ENCODE data around the gene OTOP3.

OTOP3 gene

DNA sequence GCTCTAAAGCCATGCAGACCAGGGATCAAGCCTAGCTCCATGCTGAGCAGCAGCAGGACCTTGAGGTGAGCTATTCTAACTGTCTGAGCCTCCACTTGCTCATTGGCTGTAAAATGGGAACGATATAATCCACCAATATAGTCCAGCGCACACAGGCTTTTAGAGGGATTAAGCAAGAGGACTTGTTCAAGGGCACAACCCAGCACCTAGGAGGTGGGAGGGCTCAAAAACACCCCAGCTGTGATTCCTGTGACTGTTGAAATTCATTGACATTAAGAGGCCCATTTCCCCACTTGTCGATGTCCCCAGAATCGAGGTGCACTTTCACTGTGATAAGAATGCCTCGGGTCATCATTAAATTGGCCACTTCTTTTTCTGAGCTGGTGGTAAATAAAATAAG, 16.8 kb upstream of the OTOP3 start:
- DNase-seq: no peak

GRCh38 chr17:74919440-74920305, 16.0 kb upstream of the OTOP3 start:
- DNase-seq: peak; percentile 6

GRCh38 chr17:74920306-74920620, 15.4 kb upstream of the OTOP3 start:
- DNase-seq: no peak

DNA sequence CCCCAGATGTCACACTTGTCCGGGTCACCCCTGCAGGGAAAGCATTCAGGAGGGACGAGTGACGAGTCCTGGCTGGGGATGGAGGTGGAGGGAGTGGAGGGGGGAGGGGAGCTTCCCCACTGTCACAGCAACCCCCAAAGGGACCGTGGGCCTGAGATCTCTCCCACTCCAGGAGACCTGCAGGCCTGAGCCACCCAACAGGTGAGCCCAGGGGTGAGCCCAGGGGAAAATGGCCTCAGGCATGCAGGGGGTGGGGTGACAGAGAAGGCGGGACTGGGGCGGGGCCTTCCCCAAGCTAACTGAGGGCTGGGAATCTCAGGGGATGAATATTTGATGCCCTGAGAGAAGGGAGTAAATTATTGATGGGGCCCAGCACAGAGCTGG, 15.1 kb upstream of the OTOP3 start:
- DNase-seq: no peak

DNA sequence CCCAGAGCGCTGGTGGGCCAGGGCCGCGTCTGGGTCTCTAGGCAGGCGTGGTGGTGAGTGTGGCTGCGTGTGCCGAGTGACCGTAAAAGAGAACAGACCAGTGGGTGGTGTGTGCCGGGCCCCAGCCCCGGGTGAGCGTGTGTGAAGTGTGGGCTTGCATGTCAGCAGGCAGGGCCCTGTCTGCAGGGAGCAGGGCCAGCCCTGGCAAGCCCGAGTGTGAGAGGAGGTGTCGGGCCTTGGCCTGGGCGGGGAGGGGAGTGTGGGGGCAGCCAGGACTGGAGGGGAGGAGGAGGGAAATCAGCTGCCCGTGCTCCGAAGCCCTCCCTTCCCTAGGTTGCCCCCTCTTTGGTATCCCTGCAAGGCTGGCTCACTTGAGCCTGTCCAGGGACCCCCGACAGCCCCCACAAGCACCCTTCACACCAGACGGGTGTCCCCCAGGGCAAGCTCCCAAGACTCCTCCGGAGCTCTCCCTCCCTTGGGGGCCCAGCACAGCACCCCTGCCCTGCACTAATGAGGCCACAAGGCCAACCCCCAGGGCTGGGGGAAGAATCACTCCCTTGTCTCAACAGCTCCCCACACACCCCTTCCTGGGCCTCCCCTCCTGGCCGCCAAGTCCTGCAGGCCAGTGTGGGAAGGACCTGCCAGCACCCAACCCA, 14.5 kb upstream of the OTOP3 start:
- DNase-seq: no peak

- DNase-seq: no peak
Observed at GRCh38 chr17:74921769-74922168, 13.9 kb upstream of the OTOP3 start.

- no peak for DNase-seq
Observed at GRCh38 chr17:74922172-74922571, 13.5 kb upstream of the OTOP3 start.

DNA sequence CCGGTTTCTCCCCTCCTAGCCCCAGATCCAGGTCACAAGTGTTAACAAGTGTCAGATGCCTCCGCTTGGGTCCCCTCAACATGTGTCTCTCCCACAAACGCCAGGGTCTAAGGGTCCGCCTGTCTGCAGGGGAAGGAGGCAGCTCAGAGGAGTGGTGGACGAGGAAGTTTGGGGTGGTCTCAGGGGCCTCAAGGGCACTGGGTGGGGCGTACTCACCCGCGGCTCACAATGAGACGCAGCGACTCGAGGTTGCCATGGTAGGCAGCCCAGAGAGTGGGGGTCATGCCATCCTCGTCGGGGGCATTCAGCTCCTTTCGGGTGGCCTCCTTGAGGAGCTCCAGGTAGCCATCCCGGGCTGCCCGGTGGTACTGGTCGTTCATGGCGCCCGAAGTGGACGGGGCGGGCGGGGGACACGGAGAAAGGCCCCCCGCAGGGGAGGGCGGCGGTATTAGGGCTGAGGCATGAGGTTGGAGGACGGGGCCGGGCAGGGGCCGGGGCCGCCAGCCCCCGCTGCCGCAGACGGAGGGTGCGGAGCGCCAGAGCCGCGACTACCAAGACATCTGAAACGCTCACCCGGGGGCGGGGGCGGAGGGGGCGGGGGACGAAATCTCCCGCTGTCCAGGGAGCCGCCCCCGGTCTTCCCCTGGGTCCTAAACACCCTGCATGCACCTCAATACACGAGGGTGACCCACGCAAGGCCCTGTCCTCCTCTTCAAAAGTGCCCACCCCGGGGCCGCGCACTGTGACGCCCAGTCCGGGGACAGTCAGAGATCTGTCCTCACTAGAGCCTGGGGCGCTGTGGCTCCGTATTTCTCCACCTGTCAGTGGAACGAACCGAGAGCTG, 12.8 kb upstream of the OTOP3 start, which contains the start of gene USH1G:
Gene USH1G (minus strand): TSS at position 562 of the 844 bp plus-strand sequence. CDS start 182 bp downstream, at position 380.
- no peak for DNase-seq

DNA sequence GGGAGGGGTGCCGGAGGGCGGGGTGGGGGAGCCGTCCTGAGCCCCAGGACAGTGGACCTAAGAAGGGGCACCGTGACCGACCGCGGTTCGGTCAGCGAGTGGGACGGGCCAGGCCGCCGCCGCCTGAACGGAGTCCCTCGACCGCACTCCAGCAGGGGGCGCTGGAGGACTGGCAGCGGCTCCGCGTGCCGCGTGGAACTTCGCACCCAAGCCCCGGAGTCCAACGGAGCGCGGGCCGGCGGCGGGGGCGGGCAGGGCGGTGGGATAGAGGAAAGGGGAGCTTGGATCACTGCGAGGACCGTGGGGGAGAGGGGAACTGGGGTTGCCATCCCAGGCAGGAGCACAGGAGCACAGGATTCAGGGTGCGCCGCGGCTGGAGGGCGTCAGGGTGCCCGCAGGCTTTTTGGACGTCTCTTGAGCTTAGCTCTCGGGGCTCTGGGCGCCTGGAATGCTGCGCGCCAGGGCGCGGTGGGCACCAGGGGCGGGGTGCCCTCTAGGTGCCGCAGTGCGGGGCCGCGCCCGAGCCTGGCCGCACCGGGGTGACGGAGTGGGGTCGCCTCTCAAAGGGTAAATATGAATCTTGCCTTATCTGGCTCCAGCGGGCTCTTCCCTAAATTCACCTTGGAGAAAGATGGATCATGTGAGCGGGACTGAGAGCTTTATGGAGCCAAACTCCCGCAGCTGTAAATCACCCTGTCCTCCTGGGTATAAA, 12.0 kb upstream of the OTOP3 start:
- peak; percentile 19 for DNase-seq

- DNase-seq: no peak
Observed at GRCh38 chr17:74924250-74924948, 11.3 kb upstream of the OTOP3 start, which contains the start of gene OTOP2. Gene OTOP2, plus strand, starts transcription at chr17:74924273. Its CDS starts 360 bp downstream, at chr17:74924633.

- DNase-seq: no peak
Observed at GRCh38 chr17:74925242-74925641, 10.5 kb upstream of the OTOP3 start.

DNA sequence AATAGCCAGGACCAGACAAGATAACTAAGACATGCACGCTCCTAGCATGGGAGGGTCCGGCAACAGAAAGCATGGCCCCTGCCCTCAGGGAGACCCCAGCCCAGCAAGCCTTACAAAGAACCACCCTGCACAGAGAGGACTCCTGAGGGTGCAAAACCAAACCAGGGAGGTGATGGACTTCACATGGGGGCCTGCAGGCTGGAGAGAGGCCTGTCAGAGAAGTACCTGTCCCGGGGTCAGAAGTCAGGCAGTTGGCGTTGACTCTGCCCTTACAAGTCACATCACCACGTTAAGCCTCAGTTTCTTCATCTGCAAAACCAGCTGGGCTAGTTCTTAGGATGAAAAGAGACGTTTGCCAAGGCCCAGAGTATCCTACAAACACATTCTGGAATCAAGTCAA, 6.9 kb upstream of the OTOP3 start:
- no peak for DNase-seq

- DNase-seq: no peak
Observed at GRCh38 chr17:74930535-74931036, 5.1 kb upstream of the OTOP3 start.

DNA sequence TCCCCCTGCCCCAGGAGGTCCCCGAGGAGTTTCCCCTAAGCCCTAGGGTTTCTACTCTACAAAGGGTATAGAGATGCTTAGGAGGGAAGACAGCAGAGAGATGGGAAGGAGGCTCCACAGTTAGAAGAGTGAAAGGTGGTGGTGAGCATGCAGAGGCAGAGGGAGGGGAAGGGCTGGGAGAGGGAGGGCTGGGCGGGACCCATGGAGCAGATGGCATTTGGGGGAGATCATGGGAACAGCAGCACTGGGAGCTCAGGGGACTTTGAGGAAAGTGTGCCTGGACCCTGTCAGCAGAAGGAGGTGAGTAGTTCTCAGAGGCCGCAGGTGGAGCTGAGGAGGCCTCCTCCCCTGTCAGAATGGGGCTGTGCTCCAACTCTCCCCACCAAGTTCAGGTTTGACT, 650 bp upstream of the OTOP3 start:
- DNase-seq: no peak

DNA sequence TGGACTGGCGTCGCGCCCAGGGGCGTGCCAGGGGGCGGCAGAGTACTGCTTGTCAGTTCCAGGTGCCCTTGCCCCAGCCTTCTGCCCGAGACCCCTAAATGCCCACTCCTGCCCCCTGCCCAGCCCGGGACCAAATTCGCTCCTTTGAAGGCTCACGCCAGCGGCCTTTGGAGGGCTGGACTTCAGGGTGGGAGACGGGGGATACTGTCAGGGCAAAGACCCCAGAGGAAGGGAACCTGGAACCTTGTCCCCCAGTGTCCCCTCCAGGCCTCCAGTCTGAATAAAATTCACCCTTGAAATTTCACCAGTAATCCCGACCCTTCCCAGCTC, 737 bp downstream of the OTOP3 start:
- no peak for DNase-seq

DNA sequence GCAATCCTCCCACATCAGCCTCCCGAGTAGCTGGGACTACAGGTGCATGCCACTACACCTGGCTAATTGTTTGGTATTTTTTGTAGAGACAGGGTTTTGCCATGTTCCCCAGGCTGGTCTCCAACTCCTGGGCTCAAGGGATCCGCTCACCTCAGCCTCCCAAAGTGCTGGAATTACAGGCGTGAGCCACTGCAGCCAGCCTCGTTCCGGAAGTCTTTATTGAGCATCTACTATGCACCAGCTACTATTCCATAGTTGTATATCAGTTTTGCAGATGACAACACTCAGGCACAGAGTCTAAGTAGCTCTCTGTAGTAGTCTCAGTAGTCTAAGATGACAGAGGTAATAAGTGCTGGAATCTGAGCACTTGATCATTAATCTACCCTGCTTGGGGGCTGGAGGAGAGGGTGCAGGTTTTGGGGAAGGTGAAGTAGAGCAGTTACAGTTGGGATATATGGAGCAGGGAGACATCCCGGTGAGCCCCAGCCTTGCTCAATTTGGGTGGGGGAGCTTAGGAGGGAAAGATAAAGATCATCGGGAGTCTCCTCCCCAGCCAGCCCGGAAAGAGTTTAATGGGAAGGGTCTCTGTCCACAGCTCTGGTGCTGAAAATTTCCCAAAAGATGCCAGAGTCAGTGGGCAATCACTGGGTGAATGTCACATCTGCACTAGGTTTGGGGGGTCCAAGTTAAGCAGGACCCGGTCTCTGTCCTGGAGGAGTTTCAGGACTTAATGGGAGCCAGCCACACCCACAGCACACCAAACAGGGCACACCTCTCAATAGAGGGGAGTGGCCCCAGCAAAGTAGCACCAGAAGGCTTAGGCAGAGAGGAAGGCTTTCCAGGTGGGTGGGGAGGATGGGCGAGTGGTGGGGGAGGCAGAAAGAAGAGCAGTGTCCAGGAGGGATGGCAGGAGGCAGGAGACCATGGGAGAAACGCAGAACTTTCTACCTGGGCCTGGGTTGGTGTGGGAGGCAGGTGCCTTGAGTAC, 1.7 kb downstream of the OTOP3 start:
- no peak for DNase-seq

DNA sequence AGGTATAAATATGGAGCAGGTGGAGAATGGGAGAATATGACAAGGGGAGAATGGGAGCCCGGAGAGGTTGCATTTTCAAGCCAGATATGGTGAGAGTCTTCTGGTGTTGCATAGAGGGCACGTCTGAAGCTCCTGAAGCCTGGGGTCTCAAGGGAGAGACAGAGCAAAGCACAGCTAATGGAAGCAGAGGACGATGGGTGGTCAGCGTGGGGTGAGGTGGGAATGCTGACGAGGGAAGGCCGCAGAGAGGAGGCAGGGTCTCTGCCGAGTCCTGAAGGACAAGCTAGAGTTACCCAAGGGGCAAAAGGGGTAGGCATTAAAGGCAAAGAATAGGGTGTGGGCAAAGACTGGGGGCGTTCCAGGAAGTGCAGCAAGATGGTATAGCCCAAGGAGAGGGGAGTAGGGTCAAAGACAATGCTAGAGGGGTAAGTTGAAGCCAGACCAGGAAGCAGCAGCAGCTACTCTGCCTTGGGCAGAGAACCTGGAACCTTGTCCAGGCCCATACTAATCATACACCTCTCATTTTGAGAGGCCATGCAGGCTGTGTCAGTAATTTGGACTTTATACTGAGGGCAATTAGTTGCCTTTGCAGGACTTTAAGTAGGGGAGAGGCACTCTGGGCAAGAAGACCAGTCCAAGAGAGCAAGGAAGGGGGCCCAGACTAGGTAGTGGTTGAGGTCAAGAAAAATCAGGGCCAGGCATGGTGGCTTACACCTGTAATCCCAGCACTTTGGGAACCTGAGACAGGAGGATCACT, 2.7 kb downstream of the OTOP3 start:
- DNase-seq: no peak

DNA sequence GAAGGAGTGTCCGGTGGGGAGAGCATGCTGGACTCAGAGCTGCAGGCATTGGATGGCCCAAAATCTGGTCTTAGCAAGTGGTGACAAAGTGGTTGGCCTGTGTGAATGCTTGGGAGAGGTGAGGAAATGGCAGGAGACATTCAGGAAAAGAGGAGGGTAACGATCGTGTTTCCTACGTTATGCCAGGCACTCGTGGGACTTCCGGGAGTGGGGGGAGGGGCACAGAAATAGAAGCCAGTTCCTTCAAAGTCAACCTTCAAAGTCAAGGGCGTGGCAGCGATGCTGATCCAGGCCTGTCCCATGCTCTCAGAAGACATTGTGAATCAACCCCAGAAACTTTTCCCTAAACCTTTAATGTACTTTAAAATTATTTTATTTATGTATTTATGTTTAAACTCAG, 3.8 kb downstream of the OTOP3 start:
- DNase-seq: no peak

DNA sequence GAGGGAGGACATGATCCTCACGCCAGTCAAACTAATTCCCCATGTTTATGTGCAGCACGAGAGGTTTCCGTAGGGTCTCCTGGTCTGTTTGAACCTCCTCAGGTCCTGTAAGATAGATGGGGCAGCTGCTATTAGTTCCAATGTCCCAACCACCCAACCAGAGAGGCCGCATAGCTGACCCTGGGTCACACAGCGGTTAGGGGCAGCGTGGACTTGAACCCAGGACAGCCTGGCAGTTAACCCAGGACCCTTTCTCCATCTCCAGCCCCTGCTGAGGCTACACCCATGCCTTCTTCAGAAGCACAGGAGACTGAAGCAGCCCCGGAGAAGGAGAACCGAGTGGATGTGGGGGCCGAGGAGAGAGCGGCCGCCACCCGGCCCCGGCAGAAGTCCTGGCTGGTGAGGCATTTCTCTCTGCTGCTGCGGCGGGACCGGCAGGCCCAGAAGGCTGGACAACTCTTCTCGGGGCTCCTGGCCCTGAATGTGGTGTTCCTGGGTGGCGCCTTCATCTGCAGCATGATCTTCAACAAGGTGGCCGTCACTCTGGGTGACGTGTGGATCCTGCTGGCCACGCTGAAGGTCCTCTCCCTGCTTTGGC, 5.5 kb downstream of the OTOP3 start:
- DNase-seq: no peak
